GM20431 (cell line): ENCODE measurements around the gene CLSTN2.

Source experiments
- in situ Hi-C: fragments of 300-500 bp; cut with MseI, MboI; formaldehyde crosslinking; loops from one replicate; pipeline ENCODE4 v1.15.0; 2020; ENCODE audit warnings: low sequenced_read_pairs; ENCODE audit not compliant: unreplicated experiment

CLSTN2 gene

DNA sequence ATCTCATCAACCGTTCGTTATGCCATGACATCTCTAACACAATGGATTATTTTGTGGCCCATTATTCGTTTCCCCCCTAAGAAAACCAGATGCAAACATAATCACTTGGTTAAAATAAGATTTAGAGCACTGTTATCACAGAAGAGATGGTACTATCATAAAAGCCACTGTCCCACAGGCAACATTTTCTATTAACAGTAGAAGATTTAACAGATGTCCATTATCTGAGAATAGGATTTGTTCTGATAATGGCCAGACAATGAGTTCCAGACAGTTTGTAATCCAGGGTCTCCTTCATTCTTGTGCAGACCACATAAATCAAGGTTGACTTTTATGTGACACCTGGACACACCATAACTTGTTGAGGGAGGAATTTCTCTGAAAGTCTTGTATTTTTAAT lies 153.1 kb downstream of the CLSTN2 start:
- in situ Hi-C loops: no loop called here

DNA sequence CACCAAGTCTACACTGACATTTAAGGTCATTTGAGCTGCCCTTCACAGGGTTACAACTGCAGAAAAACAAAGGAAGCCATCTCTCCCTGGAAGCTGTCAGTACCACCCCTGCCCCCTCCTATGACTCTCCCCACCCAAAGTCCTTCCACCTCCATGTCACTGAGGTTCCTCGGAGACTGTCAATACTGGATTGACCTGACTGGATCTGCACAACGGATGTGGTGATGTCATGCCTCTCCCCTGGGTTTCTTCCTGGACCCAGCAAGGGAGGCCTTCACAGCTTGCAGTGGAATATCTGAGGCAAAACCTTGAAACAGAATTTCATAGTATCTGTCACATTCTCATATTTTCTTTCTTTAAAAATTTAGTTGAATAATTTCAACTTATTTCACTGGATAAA lies 153.5 kb downstream of the CLSTN2 start:
- in situ Hi-C loops: no loop called here

DNA sequence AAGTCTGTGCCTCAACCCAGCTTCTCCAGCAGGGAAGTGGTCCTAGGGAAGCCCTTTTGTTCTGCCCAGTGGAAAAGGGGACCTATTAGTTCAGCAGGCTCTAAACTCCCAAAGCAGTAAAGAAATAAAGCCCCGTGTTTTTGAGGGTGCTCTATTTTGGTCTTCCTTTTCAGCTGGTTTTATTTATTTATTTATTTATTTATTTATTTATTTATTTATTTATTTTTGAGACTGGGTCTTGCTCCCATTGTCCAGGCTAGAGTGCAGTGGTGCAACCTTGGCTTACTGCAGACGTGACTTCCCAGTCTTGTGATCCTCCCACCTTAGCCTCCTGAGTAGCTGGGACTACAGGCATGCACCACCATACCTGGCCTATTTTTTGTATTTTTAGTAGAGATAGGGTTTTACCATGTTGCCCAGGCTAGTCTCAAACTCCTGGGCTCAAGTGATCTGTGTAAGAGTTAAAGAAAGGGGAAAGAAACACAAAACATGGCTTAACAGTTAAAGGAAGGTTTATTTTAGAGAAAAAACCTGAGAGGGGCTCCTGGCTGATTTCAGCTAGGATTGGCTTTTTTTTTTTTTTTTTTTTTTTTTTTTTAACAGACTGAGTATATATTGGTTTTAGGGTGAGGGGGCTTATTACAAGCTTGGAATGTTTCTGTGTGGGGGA lies 154.6 kb downstream of the CLSTN2 start:
- in situ Hi-C loops: no loop called here

DNA sequence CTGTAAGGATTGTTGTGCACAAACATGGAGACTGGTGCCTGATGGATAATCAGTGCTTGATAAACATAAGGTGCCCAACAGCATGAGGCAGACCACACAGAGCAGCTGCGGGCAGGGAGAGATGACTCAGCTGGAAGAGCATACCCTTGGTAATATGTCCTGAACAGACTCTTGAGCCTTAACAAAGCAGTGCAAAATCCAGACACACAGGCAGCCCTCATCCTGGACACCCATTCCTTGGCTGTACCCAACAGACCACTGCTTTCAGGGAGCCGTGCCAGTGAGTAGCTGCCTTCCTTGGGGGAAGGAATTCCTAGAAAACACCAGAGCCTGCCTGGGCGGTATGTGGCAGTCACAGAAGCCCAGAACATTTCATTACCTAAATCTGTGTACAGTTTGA lies 156.2 kb downstream of the CLSTN2 start:
- in situ Hi-C loops: no loop called here

DNA sequence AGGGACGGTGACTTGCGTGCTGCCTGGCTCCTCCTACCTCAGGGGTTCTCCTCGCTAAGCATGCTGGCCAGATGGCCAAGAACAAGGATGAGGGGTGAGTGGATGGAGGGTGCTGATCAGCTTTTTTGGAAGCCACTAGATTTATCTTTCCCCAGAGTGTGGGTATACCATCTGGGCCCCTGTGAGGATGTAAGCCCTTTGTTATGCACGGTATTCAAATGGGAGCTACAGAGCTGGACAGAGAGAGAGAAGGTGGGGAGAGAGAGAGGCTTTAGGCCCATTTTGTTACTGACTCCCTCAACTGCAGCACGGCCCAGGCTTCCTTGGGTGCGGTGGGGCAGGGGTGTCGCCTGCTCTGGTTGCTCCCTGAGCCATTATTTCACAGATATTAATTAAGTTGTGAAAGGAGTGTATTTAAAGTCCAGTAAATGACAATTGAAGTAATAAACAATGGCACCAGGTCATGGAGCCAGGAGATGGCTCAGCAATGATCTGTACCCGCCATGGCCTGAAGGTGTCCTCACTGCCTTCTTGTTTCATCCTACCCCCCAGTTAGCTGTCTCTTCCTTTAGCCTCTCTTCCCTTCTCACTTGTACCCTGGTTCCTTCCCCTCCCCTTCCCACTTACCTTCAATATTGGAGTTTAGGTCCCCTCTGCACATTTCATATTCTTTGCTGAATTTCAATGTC lies 158.0 kb downstream of the CLSTN2 start:
- in situ Hi-C loops: no loop called here

DNA sequence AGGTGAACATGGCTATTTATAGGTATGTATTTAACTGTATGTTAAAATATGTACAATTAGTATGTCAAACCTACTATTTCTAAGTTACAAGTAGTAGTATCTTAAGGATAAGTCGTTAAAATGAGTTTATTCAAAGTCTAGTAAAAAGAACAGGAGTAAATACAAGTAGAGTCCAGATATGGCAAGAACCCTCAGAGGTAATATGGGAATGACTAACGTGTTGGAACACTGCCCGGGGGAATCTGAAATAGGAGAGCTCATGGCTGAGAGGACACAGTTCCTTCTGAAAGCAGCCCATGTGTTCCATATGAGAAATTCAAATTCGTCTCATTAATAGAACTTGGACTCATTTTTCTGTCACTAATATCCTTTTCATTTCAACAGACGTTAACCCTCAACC lies 158.8 kb downstream of the CLSTN2 start:
- in situ Hi-C loops: no loop called here

DNA sequence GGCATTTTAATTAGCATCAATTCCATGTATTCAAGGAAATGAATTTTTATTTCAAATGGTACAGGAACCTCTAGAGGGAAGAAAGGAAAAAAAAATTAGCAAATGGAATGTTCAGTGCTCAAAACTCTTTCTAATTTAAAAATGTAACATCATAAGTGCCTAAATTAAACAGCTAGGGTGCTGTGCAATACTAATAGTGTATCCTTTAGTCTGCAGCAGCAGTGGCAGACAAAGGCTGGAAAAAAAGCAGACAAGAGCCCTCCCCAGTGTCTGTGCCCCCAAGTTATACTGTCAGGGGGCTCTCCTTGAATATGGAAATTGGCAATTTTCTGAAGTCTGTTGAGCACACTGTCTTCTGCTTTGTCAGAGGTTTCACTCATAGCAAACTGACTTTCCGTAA lies 159.5 kb downstream of the CLSTN2 start:
- in situ Hi-C loops: no loop called here

DNA sequence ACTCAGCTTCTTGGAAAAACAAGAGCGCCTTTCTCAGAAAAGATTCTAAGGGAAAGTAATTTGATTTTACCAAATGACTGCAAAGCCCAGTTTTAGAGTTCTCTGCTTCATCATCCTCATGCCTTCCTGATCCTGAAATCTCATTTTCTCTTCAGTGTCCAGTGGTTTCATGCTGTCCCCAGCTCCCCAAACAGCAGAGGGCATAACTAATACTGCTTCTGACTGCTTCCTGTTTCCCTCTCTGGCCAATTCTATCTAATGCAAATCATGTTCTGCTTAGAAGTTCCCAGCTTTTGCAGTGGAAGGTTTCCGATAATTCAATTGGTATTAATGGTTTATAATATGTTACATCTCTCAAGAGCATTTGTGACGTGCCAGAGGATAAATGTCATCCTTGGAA lies 161.1 kb downstream of the CLSTN2 start:
- in situ Hi-C loops: no loop called here

DNA sequence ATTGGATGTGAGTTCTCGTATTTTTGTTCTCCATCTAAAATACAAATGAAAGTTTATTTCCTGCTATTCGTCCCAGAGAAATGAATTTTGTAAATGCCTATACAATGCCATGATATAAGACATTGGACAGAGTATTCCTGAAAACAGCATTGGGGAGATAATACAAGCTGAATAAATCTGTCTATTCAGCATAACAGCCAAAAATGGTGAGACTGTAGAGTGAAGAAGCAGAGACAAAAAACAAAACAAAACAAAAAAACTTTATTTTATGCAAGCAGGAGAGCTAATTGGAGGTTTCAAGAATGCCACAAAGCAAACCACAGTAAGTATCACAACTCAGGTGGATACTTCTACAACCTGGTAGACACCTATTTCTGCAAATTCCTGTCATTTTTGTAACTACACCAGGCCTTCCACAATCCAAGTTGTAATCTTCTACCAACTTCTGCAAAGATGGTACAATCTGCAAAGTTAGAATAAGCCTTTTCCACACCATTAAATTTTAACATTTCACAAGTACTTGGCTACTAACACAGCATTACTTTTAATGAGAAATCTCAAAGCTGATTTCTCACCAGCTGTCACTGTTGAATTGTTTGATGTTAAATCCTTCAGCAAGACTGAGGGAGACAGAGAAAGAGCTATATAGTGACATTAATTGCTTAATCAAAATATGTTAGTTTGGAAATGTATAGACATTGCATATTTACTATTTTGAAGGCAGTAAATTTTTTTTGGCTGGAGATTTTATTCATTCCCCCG lies 163.1 kb downstream of the CLSTN2 start:
- in situ Hi-C loops: no loop called here

DNA sequence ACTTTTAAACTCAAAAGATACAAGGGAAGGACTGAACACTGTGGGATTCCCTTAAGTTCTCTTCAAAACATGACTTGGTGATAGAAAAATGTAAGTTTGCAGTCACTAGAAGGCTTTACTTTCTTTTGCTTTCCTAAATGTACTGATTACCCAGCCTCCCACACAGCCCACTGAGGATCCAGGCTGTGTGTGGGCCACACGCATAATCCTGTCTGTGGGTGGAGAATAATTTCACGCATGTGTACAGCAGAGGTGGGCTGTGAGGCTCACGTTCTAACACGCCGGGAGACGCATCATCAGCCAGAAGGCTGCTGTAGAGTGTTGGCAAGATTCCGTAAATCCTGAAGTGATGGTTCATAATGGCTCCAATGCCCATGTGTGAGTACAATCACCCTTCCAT lies 165.5 kb downstream of the CLSTN2 start:
- in situ Hi-C loops: no loop called here

DNA sequence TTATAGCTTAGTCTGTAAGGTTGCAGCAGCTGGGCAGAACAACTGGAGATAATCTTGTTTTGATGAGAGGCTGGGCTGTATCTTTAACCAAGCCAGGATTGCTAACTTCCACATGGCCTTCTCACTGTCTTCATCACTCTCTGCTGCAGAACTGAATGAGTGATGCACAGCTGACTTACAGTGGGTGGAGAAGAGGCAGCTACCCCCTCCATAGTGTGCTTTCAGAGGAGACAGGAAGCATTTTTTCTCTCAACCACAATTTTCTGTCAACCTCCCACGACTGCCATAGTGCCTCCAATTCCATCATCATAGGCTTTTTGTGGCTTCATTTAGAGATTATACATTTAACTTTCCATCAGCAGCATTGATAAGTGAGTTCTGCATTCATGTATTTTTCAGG lies 168.2 kb downstream of the CLSTN2 start:
- in situ Hi-C loops: no loop called here

DNA sequence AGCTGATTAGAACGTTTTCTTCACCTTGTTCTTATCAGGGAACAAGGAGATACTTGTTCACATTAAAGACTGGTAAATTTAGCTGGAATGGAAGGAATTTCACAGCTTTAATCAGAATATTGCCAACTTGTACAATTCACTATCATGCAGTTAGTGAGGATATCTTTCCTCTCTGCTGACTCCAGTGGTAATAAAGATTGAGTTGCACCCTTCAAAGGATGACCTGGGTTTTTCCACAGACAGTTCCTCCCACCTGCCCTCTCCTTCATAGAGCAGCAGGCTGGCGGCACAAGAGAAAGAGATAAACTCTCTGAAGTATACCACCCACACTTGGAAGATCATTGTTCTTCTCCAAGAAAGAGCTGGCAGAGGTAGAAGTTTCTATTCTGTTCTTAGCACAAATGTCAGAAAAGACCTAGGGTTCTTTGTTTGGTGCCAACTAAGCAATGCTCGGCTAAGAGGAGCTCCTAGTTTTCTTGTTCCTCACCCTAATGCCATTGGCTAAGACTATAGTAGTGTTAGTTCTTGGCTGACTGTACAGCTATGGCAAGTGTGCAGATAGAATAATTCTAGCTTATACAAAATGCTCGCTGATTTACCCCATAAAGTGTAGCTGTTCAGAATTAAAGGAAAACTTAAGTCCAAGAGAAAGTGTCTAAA lies 169.1 kb downstream of the CLSTN2 start:
- in situ Hi-C loops: no loop called here

DNA sequence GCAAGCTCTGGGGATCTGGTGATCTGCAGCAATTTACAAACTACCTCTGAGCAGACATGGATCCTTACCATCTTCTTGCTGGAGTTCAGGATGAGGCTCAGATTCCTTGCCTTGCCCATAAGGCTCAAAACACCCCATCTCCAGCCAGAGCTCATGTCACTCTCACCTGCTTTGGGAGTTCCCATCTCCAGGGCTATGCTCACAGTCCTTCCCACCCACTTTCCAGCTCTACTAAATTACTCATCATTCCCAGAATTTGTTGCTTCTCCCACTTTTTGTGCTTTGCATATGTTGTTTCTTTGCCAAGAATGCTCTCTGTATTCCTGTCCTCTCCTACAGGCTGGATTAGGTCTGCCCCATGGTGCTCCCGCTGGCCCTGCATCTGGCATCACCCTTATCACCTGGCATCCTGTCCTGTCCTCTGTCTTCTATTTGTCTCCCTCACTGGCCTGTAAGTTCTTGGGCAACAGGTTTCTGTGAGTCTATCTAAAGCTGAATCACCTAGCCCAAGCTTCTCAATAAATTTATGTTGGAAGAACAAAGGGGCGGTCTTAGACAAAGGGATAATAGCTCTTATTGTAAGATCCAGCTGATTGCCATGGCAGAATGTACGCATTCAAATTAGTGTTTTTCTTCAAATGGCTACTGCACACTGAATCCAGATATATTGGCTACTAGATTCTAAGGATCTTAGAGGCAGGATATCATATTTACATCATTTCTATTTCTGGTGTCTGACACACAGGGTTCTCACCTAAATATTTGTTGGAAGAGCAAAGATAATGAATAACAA lies 179.2 kb downstream of the CLSTN2 start:
- in situ Hi-C loops: no loop called here

DNA sequence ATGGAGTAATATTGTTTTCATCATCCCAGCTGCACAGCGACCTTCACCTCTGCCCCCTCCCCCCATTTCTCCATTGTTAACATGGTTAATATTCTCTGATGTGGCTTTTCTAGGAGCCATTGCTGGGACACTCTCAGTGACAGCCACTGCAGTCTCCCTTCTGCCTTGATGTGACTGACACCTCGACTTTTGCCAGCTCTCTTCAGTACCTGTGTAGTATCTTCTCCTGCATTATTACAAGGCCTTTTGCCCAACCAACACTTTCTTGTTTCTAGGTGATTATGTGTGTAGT lies 179.8 kb downstream of the CLSTN2 start:
- in situ Hi-C loops: no loop called here

DNA sequence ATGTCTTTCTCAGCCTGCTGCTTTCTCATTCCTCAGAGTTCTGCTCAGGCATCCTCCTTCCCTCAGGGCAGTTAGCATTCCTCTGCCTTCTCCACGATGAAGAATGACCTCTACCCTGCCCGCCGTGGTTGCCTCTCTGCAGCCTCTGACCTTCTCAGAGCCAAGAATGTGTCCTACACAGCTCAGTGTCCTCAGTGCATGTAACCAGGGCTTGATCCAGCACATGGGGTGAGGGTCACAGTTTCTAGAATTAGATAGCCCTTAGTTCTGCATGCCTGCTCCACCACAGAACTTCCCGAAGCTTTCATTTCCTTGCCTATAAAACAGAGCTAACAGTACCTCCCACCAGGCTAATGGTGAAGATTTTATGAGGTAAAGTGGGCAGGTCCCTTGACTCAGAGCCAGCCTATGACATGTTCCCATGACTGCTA lies 182.1 kb downstream of the CLSTN2 start:
- in situ Hi-C loops: no loop called here

DNA sequence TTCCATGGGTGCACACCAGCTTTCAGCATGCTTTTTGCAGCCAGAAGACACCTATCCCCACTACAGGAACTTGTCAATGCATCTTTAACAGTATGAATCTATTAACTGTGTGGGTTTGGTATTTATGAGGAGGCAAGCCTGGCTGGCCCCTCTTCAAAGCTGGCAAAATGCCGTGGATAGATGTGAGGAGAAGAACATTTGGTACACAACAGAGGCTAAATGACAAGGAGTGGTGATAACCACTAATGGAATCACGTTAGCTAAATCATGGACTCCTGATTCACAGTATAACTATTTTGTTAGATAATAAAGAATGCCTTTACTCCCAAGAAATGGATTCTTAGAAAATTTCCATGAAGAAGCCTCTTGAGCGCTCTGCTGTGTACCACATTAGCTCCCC lies 187.2 kb downstream of the CLSTN2 start:
- in situ Hi-C loops: no loop called here

DNA sequence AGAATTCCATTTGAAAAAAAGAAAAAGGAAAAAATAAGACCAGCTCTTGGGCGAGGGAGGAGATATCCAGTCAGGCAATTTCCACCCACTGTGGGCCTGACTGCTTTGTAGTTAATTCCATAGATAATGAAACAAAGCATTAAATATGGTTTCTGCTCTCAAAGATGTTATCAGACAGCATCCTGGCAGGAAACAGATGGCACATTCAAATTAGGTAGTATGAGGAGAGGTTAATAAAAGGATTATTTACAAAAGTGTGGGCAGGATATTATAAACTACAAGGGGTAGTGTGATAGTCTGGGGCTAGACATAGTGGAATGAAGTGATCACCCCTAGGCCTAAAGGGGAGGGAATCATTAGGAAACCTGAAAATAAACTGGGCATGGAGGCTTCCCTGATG lies 193.2 kb downstream of the CLSTN2 start:
- in situ Hi-C loops: loop anchor here (25.0 kb wide), 1 partner anchor 609 kb away; no protein-coding TSS in a partner anchor

DNA sequence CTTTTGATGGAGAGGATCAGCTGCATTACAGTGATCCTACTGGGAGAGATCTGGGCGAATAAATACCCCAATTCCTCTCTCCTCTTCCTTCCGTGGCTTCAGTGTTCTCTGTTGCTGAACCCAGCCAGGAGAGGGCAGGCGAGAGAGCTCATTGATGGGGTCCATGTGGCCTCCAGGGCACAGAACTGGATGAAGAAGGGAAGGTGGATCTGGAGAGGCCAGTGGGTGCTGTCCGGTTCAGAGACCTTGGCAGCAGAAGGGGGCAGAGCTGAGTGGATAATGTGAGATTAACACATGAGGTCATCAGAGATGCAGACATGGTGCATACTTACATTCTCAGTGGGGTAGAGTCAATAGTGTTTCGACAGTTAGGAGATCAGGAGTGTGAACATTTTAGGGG lies 193.6 kb downstream of the CLSTN2 start:
- in situ Hi-C loops: loop anchor here (25.0 kb wide), 1 partner anchor 609 kb away; no protein-coding TSS in a partner anchor

DNA sequence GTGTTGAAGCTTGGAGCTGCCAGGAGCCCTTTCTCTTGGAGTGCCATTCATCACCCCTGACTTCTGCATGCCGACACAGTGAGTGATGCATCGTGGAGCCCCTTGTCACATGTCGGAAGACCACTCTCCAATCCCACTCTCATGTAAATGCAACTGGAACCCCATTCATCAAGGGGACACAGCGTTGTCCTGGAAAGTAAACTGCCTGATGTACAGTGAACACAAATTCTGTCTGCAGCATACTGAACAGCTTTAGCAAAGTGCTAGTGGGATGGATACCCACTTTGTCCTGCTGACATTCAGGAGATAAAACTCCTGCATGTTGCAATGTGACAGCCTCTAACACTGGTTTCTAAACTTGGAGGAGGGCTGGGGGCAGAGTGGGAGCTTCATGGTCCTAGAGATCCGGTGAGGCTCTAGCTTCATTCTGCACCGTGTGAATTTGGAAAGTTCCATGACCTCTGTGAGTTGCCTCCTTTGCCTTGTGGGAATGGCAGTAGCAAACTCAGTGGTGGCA lies 194.8 kb downstream of the CLSTN2 start:
- in situ Hi-C loops: loop anchor here (25.0 kb wide), 1 partner anchor 607 kb away; no protein-coding TSS in a partner anchor

DNA sequence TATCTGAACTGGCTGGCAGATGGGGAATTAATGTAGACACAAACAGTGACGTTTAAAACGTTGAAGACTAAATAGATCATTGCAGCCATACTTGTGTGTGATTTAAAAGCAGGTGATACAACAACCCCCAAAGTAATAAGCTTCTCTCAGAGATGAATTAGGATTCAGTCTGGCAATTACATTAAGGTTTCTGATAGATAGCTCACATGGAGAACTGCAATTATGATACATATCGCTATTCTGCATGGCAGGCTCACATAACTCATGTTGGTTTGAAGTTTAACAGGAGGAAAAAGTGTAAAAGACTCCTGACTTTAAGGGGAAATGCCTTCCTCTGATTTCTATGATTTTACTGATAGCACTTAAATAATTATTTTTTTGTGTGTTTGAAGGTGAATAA lies 196.9 kb downstream of the CLSTN2 start:
- in situ Hi-C loops: loop anchor here (25.0 kb wide), 1 partner anchor 605 kb away; no protein-coding TSS in a partner anchor
